ENCODE results near the gene ARHGAP24. TPM values are rescaled to one million over a fixed set of nuclear protein-coding genes. Genes with fewer than 3 reads are reported as not detected.

Gene ARHGAP24
- total RNA-seq, 1 experiment from 2014 or later = 65.1 TPM

DNA sequence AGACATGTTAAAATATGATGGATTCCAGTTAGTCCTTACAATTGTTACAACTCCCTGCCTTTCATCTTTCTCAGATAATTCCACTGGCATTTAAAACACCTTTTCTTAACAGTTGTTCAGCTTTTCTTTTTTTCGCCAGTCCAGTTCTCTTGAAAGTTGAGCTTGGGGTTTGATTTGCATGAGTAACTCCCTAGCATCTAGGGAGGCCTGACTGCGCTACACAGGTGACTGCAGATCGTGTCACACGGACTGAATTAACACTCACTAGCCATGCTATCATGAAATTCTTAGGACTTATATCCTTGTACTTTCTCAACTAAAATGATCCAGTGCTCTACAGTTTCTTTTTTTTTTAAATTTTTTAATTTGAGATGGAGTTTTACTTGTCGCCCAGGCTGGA lies 69.8 kb downstream of the ARHGAP24 start:
- DNase-seq = no peak
- no peak overlapping the region for H3K27ac ChIP-seq (ENCODE audit: low read length)
- H3K9ac ChIP-seq (ENCODE audit: low read length) = no peak overlapping the region
- no peaks in the 10 kb centered on the region for H4K20me1 ChIP-seq (ENCODE audit: insufficient read depth, low read depth, low read length)
- H3K4me3 ChIP-seq (ENCODE audit: low read length) = no peak overlapping the region
- no peaks in the 10 kb centered on the region for H3K9me3 ChIP-seq (ENCODE audit: low read length)
- H3K79me2 ChIP-seq (ENCODE audit: low read length) = peaks cover 81% of the 10 kb centered on the region
- H3K27me3 ChIP-seq (ENCODE audit: low read length) = no peaks in the 10 kb centered on the region
- H3K4me2 ChIP-seq (ENCODE audit: low read depth, low read length, poor library complexity, severe bottlenecking) = no peak overlapping the region
- H3K36me3 ChIP-seq (ENCODE audit: insufficient read depth, low read length) = no peaks in the 10 kb centered on the region
- H3K4me1 ChIP-seq (ENCODE audit: low read length) = peaks cover 26% of the 10 kb centered on the region
- no peaks in the 10 kb centered on the region for H3K9me2 ChIP-seq (replicated peaks; ENCODE audit: insufficient read depth, low read length)
- no peak overlapping the region for H2AFZ ChIP-seq (ENCODE audit: low read length)

DNA sequence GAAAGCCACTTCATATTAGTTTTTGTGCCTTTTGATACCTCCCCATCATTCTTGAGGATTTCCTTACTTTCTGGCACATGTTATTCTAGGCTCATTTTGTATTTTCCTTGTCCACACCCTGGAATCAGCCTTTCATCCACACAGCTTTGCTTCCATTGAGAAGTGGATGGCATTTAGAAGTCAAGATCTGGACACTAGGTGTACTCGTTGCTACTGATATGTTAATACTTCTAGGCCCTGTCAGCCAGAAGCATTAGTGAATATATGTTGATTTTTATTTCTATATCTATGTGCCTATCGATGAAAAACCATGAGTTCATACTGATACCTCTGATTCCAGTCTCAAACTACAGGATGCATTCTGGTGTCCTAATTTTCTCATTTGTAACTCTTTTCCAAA lies 73.2 kb downstream of the ARHGAP24 start:
- Histone ChIP-seq H3K9me2 (replicated peaks; ENCODE audit: insufficient read depth, low read length) (no peaks in the 10 kb centered on the region), H3K4me3 (ENCODE audit: low read length) (no peak overlapping the region), H3K9me3 (ENCODE audit: low read length) (no peaks in the 10 kb centered on the region), H2AFZ (ENCODE audit: low read length) (no peak overlapping the region), H3K4me1 (ENCODE audit: low read length) (peaks cover 9% of the 10 kb centered on the region; the same call in 1 of the 2 replicates), H4K20me1 (ENCODE audit: insufficient read depth, low read depth, low read length) (no peaks in the 10 kb centered on the region), H3K9ac (ENCODE audit: low read length) (no peak overlapping the region), H3K27me3 (ENCODE audit: low read length) (no peaks in the 10 kb centered on the region), H3K36me3 (ENCODE audit: insufficient read depth, low read length) (no peaks in the 10 kb centered on the region), H3K79me2 (ENCODE audit: low read length) (peaks cover 86% of the 10 kb centered on the region), H3K4me2 (ENCODE audit: low read depth, low read length, poor library complexity, severe bottlenecking) (no peak overlapping the region), H3K27ac (ENCODE audit: low read length) (no peak overlapping the region)
- no peak for DNase-seq

DNA sequence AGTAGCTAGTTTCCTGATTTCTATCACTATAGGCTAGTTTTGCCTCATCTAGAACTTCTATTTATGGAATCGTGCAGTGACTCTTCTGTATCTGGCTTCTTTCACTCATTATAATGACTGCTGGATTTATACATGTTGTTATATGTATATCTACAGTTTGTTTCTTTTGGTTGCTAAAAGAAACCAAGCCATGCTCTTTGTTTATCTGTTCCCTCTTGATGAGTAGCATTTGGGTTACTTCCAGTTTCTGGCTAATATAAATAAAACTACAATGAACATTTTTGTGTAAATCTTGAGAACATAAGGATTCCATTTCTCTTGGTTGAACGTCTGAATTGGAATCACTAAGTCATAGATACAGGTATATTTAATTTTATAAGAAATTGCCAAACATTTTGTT lies 73.9 kb downstream of the ARHGAP24 start:
- Histone ChIP-seq H3K27ac (ENCODE audit: low read length) (no peak overlapping the region), H2AFZ (ENCODE audit: low read length) (no peak overlapping the region), H3K4me3 (ENCODE audit: low read length) (no peak overlapping the region), H3K79me2 (ENCODE audit: low read length) (peaks cover 83% of the 10 kb centered on the region), H3K4me1 (ENCODE audit: low read length) (peaks cover 5% of the 10 kb centered on the region; the same call in 1 of the 2 replicates), H3K36me3 (ENCODE audit: insufficient read depth, low read length) (no peaks in the 10 kb centered on the region), H3K9ac (ENCODE audit: low read length) (no peak overlapping the region), H3K9me2 (replicated peaks; ENCODE audit: insufficient read depth, low read length) (no peaks in the 10 kb centered on the region), H3K9me3 (ENCODE audit: low read length) (no peaks in the 10 kb centered on the region), H4K20me1 (ENCODE audit: insufficient read depth, low read depth, low read length) (no peaks in the 10 kb centered on the region), H3K4me2 (ENCODE audit: low read depth, low read length, poor library complexity, severe bottlenecking) (no peak overlapping the region), H3K27me3 (ENCODE audit: low read length) (no peaks in the 10 kb centered on the region)
- no peak for DNase-seq

DNA sequence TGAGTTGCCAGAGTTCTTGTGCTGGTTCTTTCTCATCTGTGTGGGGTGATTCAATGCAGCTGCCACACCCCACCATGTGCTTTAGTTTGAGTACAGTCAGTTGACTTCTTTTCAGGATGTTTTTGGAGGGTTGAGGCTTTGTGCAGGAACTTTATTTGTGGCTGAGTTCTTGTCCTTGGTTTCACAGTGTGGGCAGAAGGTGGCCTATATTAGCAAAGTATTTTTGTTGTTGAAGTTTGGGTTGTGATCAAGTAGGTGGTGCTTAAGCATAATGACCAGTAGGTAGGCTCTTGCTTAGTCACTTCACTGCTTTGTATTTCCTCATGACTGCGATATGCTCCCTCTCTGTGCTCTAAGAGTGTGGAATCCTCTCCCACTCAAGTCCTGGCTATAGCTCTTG lies 80.3 kb downstream of the ARHGAP24 start:
- Histone ChIP-seq H3K4me3 (ENCODE audit: low read length) (no peak overlapping the region), H3K9me2 (replicated peaks; ENCODE audit: insufficient read depth, low read length) (no peaks in the 10 kb centered on the region), H3K79me2 (ENCODE audit: low read length) (peaks cover 85% of the 10 kb centered on the region), H3K4me1 (ENCODE audit: low read length) (peaks cover 44% of the 10 kb centered on the region), H4K20me1 (ENCODE audit: insufficient read depth, low read depth, low read length) (no peaks in the 10 kb centered on the region), H3K36me3 (ENCODE audit: insufficient read depth, low read length) (no peaks in the 10 kb centered on the region), H3K9me3 (ENCODE audit: low read length) (no peaks in the 10 kb centered on the region), H2AFZ (ENCODE audit: low read length) (no peak overlapping the region), H3K9ac (ENCODE audit: low read length) (0 out of 2 replicates have a peak overlapping the region, but pooled peaks have one; percentile 37), H3K4me2 (ENCODE audit: low read depth, low read length, poor library complexity, severe bottlenecking) (peak overlapping the region; percentile 28), H3K27ac (ENCODE audit: low read length) (peak overlapping the region; percentile 57), H3K27me3 (ENCODE audit: low read length) (no peaks in the 10 kb centered on the region)
- DNase-seq = no peak

DNA sequence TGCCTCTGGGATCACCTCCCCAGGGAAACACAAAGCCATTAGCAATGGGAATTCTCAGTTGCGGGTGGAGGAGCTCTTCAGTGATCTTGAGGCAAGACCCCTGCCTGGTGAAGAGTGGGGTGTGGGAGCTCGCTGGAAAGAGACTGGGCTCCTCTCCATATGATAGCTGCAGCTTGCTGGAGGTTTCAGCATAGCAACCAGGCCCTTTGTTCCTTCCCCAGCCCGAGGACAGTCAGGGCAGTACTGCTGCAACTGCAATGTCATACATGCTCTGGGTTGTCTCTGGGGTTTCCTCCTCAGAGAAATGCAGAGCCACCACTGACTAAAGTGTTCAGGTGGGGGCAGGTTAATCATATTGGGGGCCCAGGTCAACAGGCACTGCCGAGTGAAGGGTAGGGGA lies 81.3 kb downstream of the ARHGAP24 start:
- peak overlapping the region; percentile 57 for H3K27ac ChIP-seq (ENCODE audit: low read length)
- H3K36me3 ChIP-seq (ENCODE audit: insufficient read depth, low read length) = no peaks in the 10 kb centered on the region
- H4K20me1 ChIP-seq (ENCODE audit: insufficient read depth, low read depth, low read length) = no peaks in the 10 kb centered on the region
- peaks cover 85% of the 10 kb centered on the region for H3K79me2 ChIP-seq (ENCODE audit: low read length)
- H3K27me3 ChIP-seq (ENCODE audit: low read length) = no peaks in the 10 kb centered on the region
- H3K9me3 ChIP-seq (ENCODE audit: low read length) = no peaks in the 10 kb centered on the region
- no peak overlapping the region for H3K4me3 ChIP-seq (ENCODE audit: low read length)
- DNase-seq = peak; percentile 49
- peaks cover 44% of the 10 kb centered on the region for H3K4me1 ChIP-seq (ENCODE audit: low read length)
- peak overlapping the region; percentile 18 for H3K4me2 ChIP-seq (ENCODE audit: low read depth, low read length, poor library complexity, severe bottlenecking)
- no peak overlapping the region for H2AFZ ChIP-seq (ENCODE audit: low read length)
- peak overlapping the region; percentile 37 for H3K9ac ChIP-seq (ENCODE audit: low read length)
- no peaks in the 10 kb centered on the region for H3K9me2 ChIP-seq (replicated peaks; ENCODE audit: insufficient read depth, low read length)

DNA sequence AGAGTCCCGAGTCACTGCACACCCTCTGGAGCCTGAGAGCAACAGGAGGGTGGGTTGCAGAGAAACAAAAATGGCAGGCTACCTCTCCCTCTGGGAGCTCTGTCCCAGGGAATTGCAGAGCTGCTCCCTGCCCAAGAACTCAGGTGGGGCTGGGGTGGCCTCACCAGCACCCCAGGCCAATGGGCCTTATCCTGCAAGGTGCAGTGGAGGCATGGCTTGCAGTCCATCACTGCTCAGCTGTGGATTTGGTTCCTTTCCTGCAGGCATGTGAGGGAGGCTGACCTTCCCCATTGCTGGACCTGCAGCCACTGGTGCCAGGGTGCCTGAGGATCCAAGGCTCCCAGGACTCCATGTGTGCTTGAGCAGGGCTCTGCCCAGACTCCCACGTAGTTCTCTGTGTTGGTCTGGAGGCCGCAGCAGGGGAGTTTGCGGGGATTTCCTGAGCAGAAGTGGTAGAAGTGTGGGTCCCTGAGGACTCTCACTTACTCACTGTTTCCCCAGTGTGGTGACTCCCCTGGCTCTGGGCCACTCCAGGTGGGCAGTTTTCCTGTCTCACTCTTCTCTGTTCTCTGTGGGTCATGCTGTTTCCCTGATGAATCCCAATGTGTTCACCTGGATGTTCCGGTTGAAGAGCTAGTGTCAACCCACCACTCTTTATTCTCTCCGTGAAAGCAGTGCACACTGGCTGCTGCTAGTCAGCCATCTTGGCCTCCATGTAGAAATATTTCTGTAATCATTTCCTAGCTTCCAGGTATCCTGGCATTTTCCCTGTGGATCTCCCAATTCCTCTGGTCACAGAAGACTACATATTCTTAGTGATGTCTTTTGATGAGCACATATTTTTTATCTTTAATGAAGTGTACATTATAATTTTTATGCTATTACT lies 82.3 kb downstream of the ARHGAP24 start:
- peaks cover 44% of the 10 kb centered on the region for H3K4me1 ChIP-seq (ENCODE audit: low read length)
- H2AFZ ChIP-seq (ENCODE audit: low read length) = no peak overlapping the region
- peaks cover 86% of the 10 kb centered on the region for H3K79me2 ChIP-seq (ENCODE audit: low read length)
- no peaks in the 10 kb centered on the region for H3K27me3 ChIP-seq (ENCODE audit: low read length)
- no peaks in the 10 kb centered on the region for H3K36me3 ChIP-seq (ENCODE audit: insufficient read depth, low read length)
- H3K9me3 ChIP-seq (ENCODE audit: low read length) = no peaks in the 10 kb centered on the region
- peak overlapping the region; percentile 18 for H3K4me2 ChIP-seq (ENCODE audit: low read depth, low read length, poor library complexity, severe bottlenecking)
- no peaks in the 10 kb centered on the region for H3K9me2 ChIP-seq (replicated peaks; ENCODE audit: insufficient read depth, low read length)
- peak overlapping the region; percentile 57 for H3K27ac ChIP-seq (ENCODE audit: low read length)
- H3K4me3 ChIP-seq (ENCODE audit: low read length) = no peak overlapping the region
- H4K20me1 ChIP-seq (ENCODE audit: insufficient read depth, low read depth, low read length) = no peaks in the 10 kb centered on the region
- peak overlapping the region; percentile 13; the same call in 1 of the 2 replicates for H3K9ac ChIP-seq (ENCODE audit: low read length)
- peak; percentile 55 for DNase-seq

DNA sequence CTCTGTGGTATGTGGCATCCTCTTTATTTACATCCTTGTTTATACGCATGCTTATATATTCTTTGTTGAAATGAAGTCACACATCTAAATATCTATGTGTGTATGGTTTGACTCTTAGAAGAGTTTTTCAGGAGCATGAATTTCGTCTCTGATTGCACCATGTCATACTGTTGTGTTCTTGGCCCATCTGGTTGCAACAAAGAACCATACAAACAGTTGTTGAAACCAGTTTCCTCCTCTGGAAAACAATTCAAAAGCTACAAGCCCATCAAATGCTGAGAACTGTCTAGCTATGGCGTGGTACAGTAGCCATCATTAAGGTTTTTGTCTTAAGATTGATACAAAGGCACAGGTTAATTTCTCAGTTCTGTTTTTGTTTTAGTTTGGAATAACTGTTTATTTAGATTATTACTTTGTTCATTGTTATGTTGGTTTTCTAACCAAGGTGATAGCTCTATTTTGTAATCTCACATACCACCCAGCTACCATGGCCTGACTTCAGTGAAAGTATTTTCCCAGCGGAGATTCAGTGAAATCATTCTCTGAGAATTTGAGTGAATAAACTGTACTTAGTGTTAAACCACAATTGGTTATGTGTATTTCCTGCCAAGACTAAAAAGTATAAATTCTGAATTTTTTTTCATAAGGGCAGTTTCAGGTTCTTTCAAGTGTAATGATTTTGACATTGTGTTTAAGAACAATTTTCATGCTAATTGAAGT lies 91.0 kb downstream of the ARHGAP24 start:
- Histone ChIP-seq H2AFZ (ENCODE audit: low read length) (no peak overlapping the region), H3K27ac (ENCODE audit: low read length) (peak overlapping the region; percentile 26), H3K4me1 (ENCODE audit: low read length) (peaks cover 57% of the 10 kb centered on the region), H3K79me2 (ENCODE audit: low read length) (peaks cover 86% of the 10 kb centered on the region), H3K4me2 (ENCODE audit: low read depth, low read length, poor library complexity, severe bottlenecking) (no peak overlapping the region), H4K20me1 (ENCODE audit: insufficient read depth, low read depth, low read length) (no peaks in the 10 kb centered on the region), H3K36me3 (ENCODE audit: insufficient read depth, low read length) (no peaks in the 10 kb centered on the region), H3K9me3 (ENCODE audit: low read length) (no peaks in the 10 kb centered on the region), H3K27me3 (ENCODE audit: low read length) (no peaks in the 10 kb centered on the region), H3K9ac (ENCODE audit: low read length) (no peak overlapping the region), H3K9me2 (replicated peaks; ENCODE audit: insufficient read depth, low read length) (no peaks in the 10 kb centered on the region), H3K4me3 (ENCODE audit: low read length) (no peak overlapping the region)
- DNase-seq = no peak

- H3K4me1 ChIP-seq (ENCODE audit: low read length) = peaks cover 75% of the 10 kb centered on the region
- no peak overlapping the region for H3K4me3 ChIP-seq (ENCODE audit: low read length)
- no peaks in the 10 kb centered on the region for H4K20me1 ChIP-seq (ENCODE audit: insufficient read depth, low read depth, low read length)
- no peaks in the 10 kb centered on the region for H3K9me2 ChIP-seq (replicated peaks; ENCODE audit: insufficient read depth, low read length)
- no peak overlapping the region for H3K9ac ChIP-seq (ENCODE audit: low read length)
- peak overlapping the region; percentile 79 for H3K27ac ChIP-seq (ENCODE audit: low read length)
- H3K36me3 ChIP-seq (ENCODE audit: insufficient read depth, low read length) = no peaks in the 10 kb centered on the region
- H3K9me3 ChIP-seq (ENCODE audit: low read length) = no peaks in the 10 kb centered on the region
- no peak overlapping the region for H3K4me2 ChIP-seq (ENCODE audit: low read depth, low read length, poor library complexity, severe bottlenecking)
- H2AFZ ChIP-seq (ENCODE audit: low read length) = no peak overlapping the region
- no peak for DNase-seq
- no peaks in the 10 kb centered on the region for H3K27me3 ChIP-seq (ENCODE audit: low read length)
- H3K79me2 ChIP-seq (ENCODE audit: low read length) = peaks cover 62% of the 10 kb centered on the region
Measured at GRCh38 chr4:85569730-85570299, 94.9 kb downstream of the ARHGAP24 start.

Measured in Karpas-422 (cell line).